Measurements from ENCODE around the gene PTPRJ. TPM values are rescaled to one million over a fixed set of nuclear protein-coding genes. Genes with fewer than 3 reads are reported as not detected.

PTPRJ gene
- total and polyA plus RNA-seq, 9 of the 15 experiments (the other 6 are each of a cell fraction or from before 2014, with no cell fraction given) = 0.56 to 10.7 (median 4.8) TPM

DNA sequence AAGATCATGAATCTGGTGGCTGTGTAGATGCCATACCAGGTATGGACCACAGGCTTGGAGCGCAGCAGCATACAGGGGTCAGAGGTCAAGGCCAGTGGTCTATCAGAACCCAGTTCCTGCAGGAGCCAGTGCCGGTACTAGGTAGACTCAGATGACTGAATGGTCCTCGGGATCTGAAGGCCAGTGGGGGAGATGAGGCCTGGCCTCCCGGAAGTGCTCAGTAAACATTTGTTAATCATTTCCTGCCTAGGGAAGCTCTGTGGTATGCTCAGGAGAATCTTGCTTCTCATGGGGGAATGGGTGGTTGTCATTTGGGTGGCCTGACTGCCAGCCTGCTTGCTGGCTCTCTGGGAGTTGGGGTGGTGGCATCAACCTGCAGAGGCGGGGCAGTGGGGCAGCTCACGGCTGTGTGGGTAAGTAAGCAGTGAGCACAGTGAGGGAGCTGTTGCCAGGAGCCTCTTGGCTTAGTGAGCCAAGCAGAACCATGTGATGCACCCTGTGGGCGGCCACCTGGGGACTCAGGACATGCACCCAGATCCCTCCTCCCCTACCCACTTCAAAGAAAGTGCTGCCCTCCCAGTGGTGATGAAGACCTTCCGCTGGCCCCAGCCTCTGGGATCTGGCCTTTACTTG, 33.0 kb downstream of the PTPRJ start:
- Histone ChIP-seq H3K4me1 (replicated peaks in 1 of 2; ENCODE audit: control insufficient read depth in 2 of 2, insufficient read depth in 2 of 2, low read length in 2 of 2) (peaks cover 12 to 14% of the 10 kb centered on the region in 2 experiments), H3K27me3 (ENCODE audit: control insufficient read depth in 2 of 2, insufficient read depth in 2 of 2, low read length in 2 of 2) (no peaks in the 10 kb centered on the region), H3K9me3 (replicated peaks; ENCODE audit: control insufficient read depth, insufficient read depth, low read depth, low read length) (no peaks in the 10 kb centered on the region), H3K79me2 (ENCODE audit: control insufficient read depth, insufficient read depth, low read length) (0 out of 3 replicates have a peak, but pooled peaks cover 3% of the 10 kb centered on the region), H3K4me3 (no peak overlapping the region), H2AFZ (ENCODE audit: low read depth, low read length) (no peak overlapping the region), H3K9me1 (ENCODE audit: control insufficient read depth, insufficient read depth, low read length) (no peaks in the 10 kb centered on the region), H3K36me3 (ENCODE audit: control insufficient read depth, insufficient read depth, low read length) (no peaks in the 10 kb centered on the region), H3K4me2 (ENCODE audit: insufficient read depth, low read length) (no peak overlapping the region), H4K20me1 (replicated peaks; ENCODE audit: control insufficient read depth, insufficient read depth, low read length) (0 out of 2 replicates have a peak, but pooled peaks cover 4% of the 10 kb centered on the region), H3K27ac (ENCODE audit: extremely low read depth, low read depth, low read length) (no peak overlapping the region), H3K9ac (ENCODE audit: insufficient read depth in 1 of 2, low read depth in 2 of 2, low read length in 2 of 2) (0 out of 4 replicates have a peak overlapping the region, but pooled peaks of 1 of the 2 experiments have one; percentile 33)
- TF ChIP-seq NR2C1 (IDR thresholded peaks at IDR 0.05) (peak; percentile 33; the same call in 1 of the 2 replicates), NR2C1 (tag; IDR thresholded peaks at IDR 0.05) (peak; percentile 64), NRF1 (conservative IDR thresholded peaks at IDR 0.05 in 1 of 2, IDR thresholded peaks at IDR 0.05 in 1 of 2) (no peak), FOXJ3 (CRISPR knock-in tag; IDR thresholded peaks at IDR 0.05) (no peak), NR2C2 (CRISPR knock-in tag; IDR thresholded peaks at IDR 0.05) (no peak), NR2C2 (tag; IDR thresholded peaks at IDR 0.05) (peak; percentile 48; the same call in 1 of the 2 replicates), ZKSCAN3 (CRISPR knock-in tag; IDR thresholded peaks at IDR 0.05) (no peak), CSDE1 (IDR thresholded peaks at IDR 0.05) (no peak), ZSCAN29 (IDR thresholded peaks at IDR 0.05) (no peak), ZNF134 (CRISPR knock-in tag; conservative IDR thresholded peaks at IDR 0.05) (no peak), NR4A1 (CRISPR knock-in tag; IDR thresholded peaks at IDR 0.05) (no peak), NR4A1 (tag; IDR thresholded peaks at IDR 0.05) (no peak), SMAD4 (CRISPR knock-in tag; conservative IDR thresholded peaks at IDR 0.05) (no peak), TSC22D4 (tag; IDR thresholded peaks at IDR 0.05) (no peak), YBX1 (IDR thresholded peaks at IDR 0.05) (no peak), ARHGAP35 (IDR thresholded peaks at IDR 0.05; ENCODE audit: partially characterized antibody) (no peak), MED1 (CRISPR knock-in tag; IDR thresholded peaks at IDR 0.05; ENCODE audit: borderline replicate concordance) (no peak), ZNF644 (tag; IDR thresholded peaks at IDR 0.05; ENCODE audit: low read depth) (no peak), SMARCC2 (IDR thresholded peaks at IDR 0.05; ENCODE audit: low read depth) (no peak)
- TF ChIP-seq, protein P1, sequence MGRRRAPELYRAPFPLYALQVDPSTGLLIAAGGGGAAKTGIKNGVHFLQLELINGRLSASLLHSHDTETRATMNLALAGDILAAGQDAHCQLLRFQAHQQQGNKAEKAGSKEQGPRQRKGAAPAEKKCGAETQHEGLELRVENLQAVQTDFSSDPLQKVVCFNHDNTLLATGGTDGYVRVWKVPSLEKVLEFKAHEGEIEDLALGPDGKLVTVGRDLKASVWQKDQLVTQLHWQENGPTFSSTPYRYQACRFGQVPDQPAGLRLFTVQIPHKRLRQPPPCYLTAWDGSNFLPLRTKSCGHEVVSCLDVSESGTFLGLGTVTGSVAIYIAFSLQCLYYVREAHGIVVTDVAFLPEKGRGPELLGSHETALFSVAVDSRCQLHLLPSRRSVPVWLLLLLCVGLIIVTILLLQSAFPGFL (CRISPR knock-in tag; IDR thresholded peaks at IDR 0.05) = no peak
- FAIRE-seq (no peak), DNase-seq (ENCODE audit: extremely low read depth in 1 of 4, low spot score in 3 of 4) (no peak), ATAC-seq (no peak)
- ChIA-PET POLR2A (no interaction called here), CTCF (ENCODE audit: low intra/inter-chr PET ratio) (no interaction called here)
- in situ Hi-C loops (cut with MboI) = no loop called here
- 60% methylated on average over 8 of the region's 8 CpGs for WGBS (ENCODE audit: insufficient coverage, low coverage, missing lambda C conversion rate)
- BruUV-seq (replicated peaks) = no TSS peak
- intact Hi-C loops (cut with micrococcal nuclease) = no loop called here

Measured in K562 (cell line).